Measurements from ENCODE around the gene WBP2.
"Not testable (repeated sequence)": the region's sequence is repeated elsewhere in the genome, so short reads cannot be mapped to it uniquely, and the experiment has no call there.

WBP2 gene

DNA sequence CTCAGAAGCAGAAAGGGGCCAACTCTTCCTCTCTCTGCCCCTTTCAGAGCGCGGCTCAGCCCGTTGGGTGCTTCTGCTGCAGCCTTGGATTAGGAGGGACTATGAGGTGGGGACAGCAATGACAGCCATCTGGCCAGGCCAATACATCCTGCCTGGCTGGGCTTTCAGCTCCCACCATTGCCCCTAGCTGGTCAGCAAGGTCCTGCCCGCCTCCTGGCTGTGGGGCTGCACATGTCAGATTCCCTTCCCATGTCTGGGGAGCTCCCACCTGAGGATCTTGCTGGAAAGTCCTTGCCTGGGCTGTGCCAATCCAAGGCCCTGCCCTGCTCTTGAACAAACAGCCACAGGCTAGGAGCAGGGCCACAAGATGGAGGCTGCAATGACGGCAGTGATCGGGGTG lies 33.3 kb upstream of the WBP2 start:
- DNase-seq: no peak

DNA sequence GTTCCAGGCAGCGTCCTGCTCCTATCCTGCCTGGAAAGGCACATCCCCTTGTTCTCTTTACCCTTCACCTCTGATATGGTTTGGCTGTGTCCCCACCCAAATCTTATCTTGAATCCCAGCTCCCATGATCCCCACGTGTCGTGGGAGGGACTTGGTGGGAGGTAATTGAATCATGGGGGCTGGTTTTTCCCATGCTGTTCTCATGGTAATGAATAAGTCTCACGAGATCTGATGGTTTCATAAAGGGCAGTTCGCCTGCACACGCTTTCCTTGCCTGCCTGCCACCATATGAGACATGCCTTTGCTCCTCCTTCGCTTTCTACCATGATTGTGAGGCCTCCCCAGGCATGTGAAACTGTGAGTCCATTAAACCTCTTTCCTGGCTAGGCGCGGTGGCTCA lies 30.7 kb upstream of the WBP2 start:
- DNase-seq: not testable (repeated sequence)

- DNase-seq: no peak
These were observed 30.3 kb upstream of the WBP2 start for GRCh38 chr17:75885431-75885830.

- no peak for DNase-seq
These were observed 26.7 kb upstream of the WBP2 start for GRCh38 chr17:75881678-75882454.

DNA sequence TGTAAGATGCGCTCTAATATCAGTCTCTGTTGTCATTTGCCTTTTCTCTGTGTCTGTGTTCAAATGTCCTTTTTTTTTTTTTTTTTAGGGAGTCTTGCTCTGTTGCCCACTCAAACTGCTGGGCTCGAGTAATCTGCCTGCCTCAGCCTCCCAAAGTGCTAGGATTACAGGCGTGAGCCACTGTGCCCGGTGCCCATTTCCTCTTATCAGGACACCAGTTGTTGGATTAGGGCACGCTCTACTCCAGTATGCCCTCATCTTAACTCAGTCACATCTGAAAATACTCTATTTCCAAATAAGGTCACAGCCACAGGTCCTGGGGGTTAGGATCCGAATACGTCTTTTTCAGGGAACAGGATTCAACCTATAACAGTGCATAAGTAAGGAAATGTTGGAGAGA lies 25.1 kb upstream of the WBP2 start:
- no peak for DNase-seq

DNA sequence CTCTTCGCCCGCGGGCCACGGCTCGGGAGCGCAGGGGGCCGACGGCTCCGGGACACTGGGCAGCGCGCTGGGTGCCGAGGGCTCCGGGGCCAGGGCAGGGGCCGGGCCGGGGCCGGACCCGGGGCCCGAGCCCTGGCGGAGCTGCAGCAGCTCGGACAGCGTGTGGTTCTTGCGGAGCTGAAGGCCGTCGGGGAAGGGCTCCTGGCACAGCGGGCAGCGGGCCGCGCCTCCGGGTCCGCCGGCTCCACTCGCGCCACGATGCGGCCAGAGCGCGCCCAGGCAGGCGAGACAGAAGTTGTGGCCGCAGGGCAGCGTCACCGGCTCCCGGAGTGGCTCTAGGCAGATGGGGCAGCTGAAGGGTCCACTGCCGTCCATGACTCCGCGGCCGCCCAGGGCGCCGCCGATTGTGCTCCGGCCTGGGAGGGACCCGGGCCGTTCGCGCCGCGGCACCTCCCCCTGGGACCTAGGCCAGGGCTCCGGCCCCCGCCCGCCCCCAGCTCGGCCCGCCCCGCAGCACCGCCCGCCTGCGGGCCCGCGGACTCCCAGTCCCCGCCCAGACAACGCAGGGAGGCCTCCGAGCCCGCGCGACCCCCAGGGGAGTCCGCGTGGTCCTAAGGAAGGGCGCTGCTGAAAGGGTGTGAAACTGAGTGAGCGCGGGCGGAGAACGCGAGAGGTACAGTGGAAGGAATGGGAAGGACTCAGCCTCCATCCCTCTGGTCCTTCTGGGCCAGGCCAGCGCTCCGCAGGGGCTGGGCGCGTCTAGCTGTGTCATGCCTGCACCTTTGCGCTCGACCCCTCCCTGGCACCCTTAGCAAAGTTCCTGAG lies 23.3 kb upstream of the WBP2 start, which contains the start of gene TRIM47:
TSS of gene TRIM47 (minus strand) at position 408 of the 825 bp plus-strand sequence. CDS start at position 375, 33 bp downstream.
- no peak for DNase-seq

DNA sequence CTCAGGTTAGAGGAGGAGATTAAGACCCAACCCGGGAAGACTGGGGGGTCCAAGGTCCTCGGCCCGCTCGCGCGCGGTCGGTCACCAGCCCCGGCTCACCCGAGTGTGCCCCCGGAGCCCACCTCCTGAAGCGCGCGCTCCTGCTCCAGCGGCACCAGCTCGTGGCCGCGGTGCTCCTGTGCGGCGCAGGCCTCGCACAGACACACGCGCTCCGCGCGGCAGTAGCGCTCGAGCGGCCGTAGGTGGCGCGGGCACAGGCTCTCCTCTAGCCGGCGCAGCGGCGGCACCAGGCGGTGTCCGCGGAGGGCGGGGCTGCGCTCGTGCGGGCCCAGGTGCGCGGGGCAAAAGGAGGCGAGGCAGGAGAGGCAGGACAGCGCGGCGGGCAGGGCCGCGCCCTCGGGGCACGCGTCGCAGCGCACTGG lies 22.6 kb upstream of the WBP2 start:
- DNase-seq: peak; percentile 91

DNA sequence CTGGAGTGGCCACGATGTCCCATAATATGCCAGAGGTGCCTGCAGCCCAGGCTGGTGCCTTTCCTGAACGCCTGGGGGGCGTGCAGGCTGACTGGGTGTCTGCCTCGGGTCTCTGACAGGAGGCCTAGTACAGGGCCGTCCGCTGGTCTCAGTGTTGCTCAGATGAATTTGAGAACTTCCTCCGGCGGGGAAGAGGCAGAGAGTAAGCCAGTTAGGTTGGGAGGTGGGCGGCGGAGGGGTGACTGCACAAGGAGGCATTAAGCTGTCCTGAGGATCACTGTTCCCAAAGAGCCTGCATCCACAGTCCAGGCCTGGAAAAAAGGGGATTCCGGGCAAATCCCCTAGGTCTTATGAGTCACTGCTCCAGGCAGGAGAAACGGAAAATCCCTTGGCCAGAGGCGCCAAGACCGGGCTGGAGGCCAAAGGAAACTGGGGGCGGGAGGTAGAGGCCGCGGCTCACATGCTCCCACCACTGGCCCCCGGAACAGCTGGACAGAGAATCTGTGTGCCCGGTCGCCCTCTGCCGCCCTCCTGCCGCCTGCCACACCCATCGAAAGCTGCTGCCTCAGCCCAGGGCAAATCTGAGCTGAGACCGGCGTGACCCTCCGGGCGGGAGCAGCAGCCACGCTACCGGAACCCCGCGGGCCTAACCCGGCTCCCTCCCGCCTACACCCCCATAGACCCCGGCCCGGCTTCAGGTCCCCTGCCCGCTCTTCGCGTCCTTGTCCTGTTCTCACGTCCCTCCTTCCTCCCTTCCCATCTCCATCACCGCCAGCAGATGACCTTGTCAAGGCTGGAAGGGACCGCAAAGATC lies 22.0 kb upstream of the WBP2 start:
- peak; percentile 78 for DNase-seq

- peak; percentile 89 for DNase-seq
These were observed 21.2 kb upstream of the WBP2 start for GRCh38 chr17:75876190-75876937.

GRCh38 chr17:75875940-75876189 lies 20.7 kb upstream of the WBP2 start:
- DNase-seq: no peak

DNA sequence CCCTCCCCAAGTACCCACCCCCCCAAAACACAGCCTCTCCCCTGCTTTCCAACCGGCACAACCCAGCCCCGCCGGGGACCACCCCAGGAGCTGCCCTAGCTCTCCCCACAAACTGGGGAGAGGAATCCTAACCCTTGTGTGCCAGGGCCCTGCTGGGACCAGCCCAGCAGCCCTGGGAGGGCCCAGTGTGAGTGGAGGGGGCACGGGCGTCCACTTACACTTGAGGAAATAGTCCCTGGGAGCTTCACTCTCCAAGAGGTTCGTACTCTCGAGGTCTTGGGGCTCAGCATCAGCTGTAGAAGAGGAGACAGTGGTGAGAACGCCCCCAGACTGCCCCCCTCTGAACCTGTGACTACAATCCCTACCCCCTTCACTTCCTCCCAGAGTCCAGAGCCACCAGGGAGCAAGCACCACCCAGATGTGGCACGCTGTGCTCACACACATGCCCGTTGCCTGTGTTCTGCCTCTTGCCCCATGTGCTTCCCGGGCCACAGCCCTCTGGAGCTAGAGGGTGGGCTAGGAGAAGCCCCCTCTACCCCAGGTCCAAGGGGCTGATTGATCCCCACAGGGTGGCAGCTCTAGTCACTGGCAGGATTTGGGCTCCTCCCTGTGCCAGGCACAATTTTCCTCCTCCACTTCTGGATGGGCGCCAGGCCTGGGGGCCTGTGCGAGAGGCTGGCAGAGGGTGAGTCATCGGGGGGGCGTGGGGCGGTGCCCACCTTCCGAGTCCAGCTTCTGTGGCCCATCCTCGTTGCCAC lies 20.2 kb upstream of the WBP2 start:
- no peak for DNase-seq

- no peak for DNase-seq
These were observed 19.4 kb upstream of the WBP2 start for GRCh38 chr17:75874323-75875181.

DNA sequence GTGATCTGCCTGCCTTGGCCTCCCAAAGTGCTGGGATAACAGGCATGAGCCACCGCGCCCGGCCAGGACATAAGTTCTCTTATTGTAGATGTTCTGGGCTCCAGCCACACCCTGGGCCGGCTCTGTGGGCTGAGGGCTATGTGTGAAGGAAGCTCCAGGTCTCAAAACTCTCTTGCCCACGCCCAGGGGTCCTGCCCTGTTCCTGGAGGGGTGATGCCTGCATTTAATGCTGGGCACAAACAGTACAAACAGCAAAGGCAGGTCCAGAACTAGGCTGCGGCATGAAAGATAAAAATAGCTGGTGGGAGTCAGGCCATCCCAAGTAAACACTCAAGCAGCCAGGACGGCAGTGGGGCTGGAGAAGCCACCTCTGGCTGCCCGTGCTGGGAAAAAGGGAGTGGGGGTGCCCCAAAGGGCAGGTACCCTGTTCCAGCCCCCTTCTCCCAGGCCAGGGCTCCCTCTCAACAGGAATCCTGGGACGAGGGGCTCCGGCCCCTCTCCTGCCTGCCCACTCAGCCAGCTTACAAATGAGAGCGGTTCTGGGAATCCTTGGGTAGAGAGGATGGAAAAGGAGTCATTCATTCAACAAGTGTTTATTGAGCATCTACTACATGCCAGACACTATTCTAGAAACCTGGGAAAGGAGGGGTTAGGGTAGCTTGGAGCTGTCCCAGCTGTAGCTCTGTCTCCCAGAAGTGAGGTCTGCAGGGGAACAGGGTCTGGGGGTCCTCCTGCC lies 18.6 kb upstream of the WBP2 start:
- DNase-seq: no peak

- DNase-seq: peak; percentile 86
These were observed 17.6 kb upstream of the WBP2 start for GRCh38 chr17:75872434-75873351.

- not testable (repeated sequence) for DNase-seq
These were observed 15.1 kb upstream of the WBP2 start for GRCh38 chr17:75870228-75870627.

GRCh38 chr17:75869282-75870141 lies 14.4 kb upstream of the WBP2 start:
- no peak for DNase-seq

- DNase-seq: not testable (repeated sequence)
These were observed 13.7 kb upstream of the WBP2 start for GRCh38 chr17:75868730-75869281.
